HepG2 (cell line): ENCODE results near the gene RAD1. TPM values are rescaled to one million over a fixed set of nuclear protein-coding genes. Genes with fewer than 3 reads are reported as not detected.

ENCODE experiments used
- BRF2 ChIP-seq: sonication (generic); formaldehyde crosslinking; IDR thresholded peaks from 2 replicates; pipeline ENCODE4 v1.8.1; 2022; ENCODE audit warnings: mild to moderate bottlenecking, missing genetic modification reagents
- ELF3 ChIP-seq: IDR thresholded peaks from 2 replicates; pipeline ENCODE4 v1.6.1; 2016; ENCODE audit warnings: missing genetic modification reagents, missing compliant biosample characterization
- KAT2B ChIP-seq: fragments of 150-350 bp; IDR thresholded peaks from 2 replicates; pipeline ENCODE4 v1.6.1; 2014; ENCODE audit warnings: low read depth, low read length, borderline replicate concordance
- MZF1 ChIP-seq: sonication (generic); formaldehyde crosslinking; IDR thresholded peaks from 2 replicates; pipeline ENCODE4 v1.8.1; 2023; ENCODE audit warnings: mild to moderate bottlenecking, missing genetic modification reagents, borderline replicate concordance
- NRL ChIP-seq: sonication (generic); formaldehyde crosslinking; IDR thresholded peaks from 2 replicates; pipeline ENCODE4 v1.5.0; 2020; ENCODE audit warnings: missing genetic modification reagents, mild to moderate bottlenecking, moderate library complexity, borderline replicate concordance
- RERE ChIP-seq: IDR thresholded peaks from 2 replicates; pipeline ENCODE4 v1.6.1; 2016; ENCODE audit warnings: low read depth, missing genetic modification reagents, missing compliant biosample characterization
- STAT5B ChIP-seq: sonication (generic); formaldehyde crosslinking; IDR thresholded peaks from 2 replicates; pipeline ENCODE4 v1.4.0; 2020; ENCODE audit warnings: missing genetic modification reagents
- TOE1 ChIP-seq: sonication (generic); formaldehyde crosslinking; IDR thresholded peaks from 2 replicates; pipeline ENCODE4 v1.4.0; 2020; ENCODE audit warnings: mild to moderate bottlenecking, missing genetic modification reagents
- U2AF1 ChIP-seq: fragments of 200-400 bp; formaldehyde crosslinking; optimal IDR thresholded peaks from 2 replicates; pipeline ENCODE3; 2017; ENCODE audit warnings: mild to moderate bottlenecking, low read depth, low read length
- ZFP91 ChIP-seq: sonication (generic); formaldehyde crosslinking; IDR thresholded peaks from 2 replicates; pipeline ENCODE4 v1.9.0; 2022; ENCODE audit warnings: missing genetic modification reagents, mild to moderate bottlenecking, borderline replicate concordance
- ZNF362 ChIP-seq: sonication (generic); formaldehyde crosslinking; IDR thresholded peaks from 2 replicates; pipeline ENCODE4 v1.4.0; 2020; ENCODE audit warnings: missing genetic modification reagents, mild to moderate bottlenecking, borderline replicate concordance
- ZNF550 ChIP-seq: sonication (generic); formaldehyde crosslinking; IDR thresholded peaks from 2 replicates; pipeline ENCODE4 v1.4.0; 2020; ENCODE audit warnings: mild to moderate bottlenecking, missing genetic modification reagents, borderline replicate concordance
- ZNF616 ChIP-seq: sonication (generic); formaldehyde crosslinking; IDR thresholded peaks from 2 replicates; pipeline ENCODE4 v1.5.0; 2020; ENCODE audit warnings: low read depth, mild to moderate bottlenecking, missing genetic modification reagents
- ZNF710 ChIP-seq: sonication (generic); formaldehyde crosslinking; IDR thresholded peaks from 2 replicates; pipeline ENCODE4 v1.5.0; 2020; ENCODE audit warnings: mild to moderate bottlenecking, missing genetic modification reagents, borderline replicate concordance
- ZNF776 ChIP-seq: sonication (generic); formaldehyde crosslinking; IDR thresholded peaks from 2 replicates; pipeline ENCODE4 v1.4.0; 2020; ENCODE audit warnings: mild to moderate bottlenecking, missing genetic modification reagents
- ZNF879 ChIP-seq: sonication (generic); formaldehyde crosslinking; IDR thresholded peaks from 2 replicates; pipeline ENCODE4 v1.8.1; 2023; ENCODE audit warnings: missing genetic modification reagents
- ZSCAN31 ChIP-seq: sonication (generic); formaldehyde crosslinking; IDR thresholded peaks from 2 replicates; pipeline ENCODE4 v1.5.0; 2020; ENCODE audit warnings: low read depth, mild to moderate bottlenecking, missing genetic modification reagents
- polyA plus RNA-seq, 8 experiments: library from polyadenylated mRNA; depleted of rRNA in 3 of 8; stranded (reverse) in 7 of 8; unstranded in 1 of 8; fragments of >200 nt; fragmentation: Illumina TruSeq in 4 of 8; extraction: Trizol in 4 of 8; gene quantifications; 2 replicates each; pipeline versions ENCODE4 v1.2.1 to v1.2.3, GENCODE V29; 2011 to 2016; ENCODE audit warnings: low read depth in 4 of 8, missing spikeins in 1 of 8, mixed read lengths in 1 of 8; ENCODE audit not compliant: insufficient read depth in 1 of 8
- total RNA-seq, 5 experiments: library from RNA; depleted of rRNA; stranded (reverse); fragments of >200 nt; fragmentation: Illumina TruSeq; extraction: Trizol; gene quantifications; 2 replicates each; pipeline ENCODE4 v1.2.3, GENCODE V29; 2016; ENCODE audit warnings: low read depth in 1 of 5

The RAD1 gene
- total and polyA plus RNA-seq, 2 of the 13 experiments (the other 11 are each of a cell fraction or from before 2014, with no cell fraction given), result 14.7 to 39.1 TPM

- TF ChIP-seq NRL (CRISPR knock-in tag) (0 out of 2 replicates have a peak, but pooled peaks have one; percentile 54), U2AF1 (no peak), ZNF710 (no peak), ZSCAN31 (CRISPR knock-in tag) (peak; percentile 46), BRF2 (no peak), STAT5B (CRISPR knock-in tag) (no peak), ZNF550 (no peak), KAT2B (no peak), TOE1 (CRISPR knock-in tag) (no peak), ELF3 (CRISPR knock-in tag) (peak; percentile 18; the same call in 1 of the 2 replicates), ZNF362 (CRISPR knock-in tag) (no peak), ZFP91 (CRISPR knock-in tag) (peak; percentile 62; the same call in 1 of the 2 replicates), ZNF616 (CRISPR knock-in tag) (0 out of 2 replicates have a peak, but pooled peaks have one; percentile 43), ZNF879 (CRISPR knock-in tag) (no peak), RERE (no peak), ZNF776 (CRISPR knock-in tag) (0 out of 2 replicates have a peak, but pooled peaks have one; percentile 18), MZF1 (CRISPR knock-in tag) (no peak)
These were observed 14.6 kb upstream of the RAD1 start (continued) for GRCh38 chr5:34929720-34930461.
